ENCODE results near the gene CXCL12.

DNA sequence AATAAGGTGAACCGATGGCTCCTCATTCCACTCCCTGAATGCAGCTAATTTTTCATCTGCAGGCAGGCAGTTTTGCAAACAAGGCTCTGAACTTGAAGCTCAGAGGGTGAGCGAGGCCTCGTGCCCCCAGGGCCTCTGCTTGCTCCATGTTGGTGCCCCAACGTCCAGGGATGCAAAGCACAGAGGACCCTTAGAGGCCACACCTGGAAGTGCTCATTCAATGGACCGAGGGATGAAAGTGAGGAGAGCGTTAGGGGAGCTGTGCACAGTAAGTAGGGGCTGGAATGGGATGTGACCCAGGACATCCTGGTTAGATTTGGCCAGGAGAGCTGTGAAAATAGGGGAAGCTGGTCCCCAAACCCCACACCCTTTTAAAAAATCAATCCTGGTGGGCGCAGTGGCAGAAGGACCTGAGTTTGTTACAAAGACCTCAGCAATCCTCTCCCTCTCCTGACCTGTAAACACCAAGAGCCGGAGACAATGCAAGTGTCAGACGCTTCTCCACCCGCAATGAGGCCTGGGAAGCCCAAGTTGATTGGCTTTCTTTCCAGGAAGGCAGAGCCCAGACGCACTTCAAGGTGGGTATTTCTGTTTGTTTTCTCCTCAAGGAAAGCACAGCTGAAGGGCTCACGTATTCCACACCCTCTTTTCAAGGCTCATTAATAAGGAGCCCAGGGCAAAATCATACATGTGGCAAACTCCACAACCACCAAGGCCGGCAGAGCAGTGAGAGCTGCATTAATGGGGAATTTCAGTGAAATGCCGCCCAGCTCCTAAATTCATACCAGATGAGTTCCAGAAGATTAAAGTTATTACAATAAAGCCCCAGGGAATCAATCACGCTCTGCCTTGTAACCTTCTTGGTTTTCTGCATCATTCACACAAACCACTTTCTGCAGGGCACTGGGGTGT is 14.1 kb upstream of the CXCL12 start:
- TF ChIP-seq POLR2A (IDR thresholded peaks at IDR 0.05) (no peak), POLR2AphosphoS5 (IDR thresholded peaks at IDR 0.05) (no peak)
- TF ChIP-seq, protein P1, sequence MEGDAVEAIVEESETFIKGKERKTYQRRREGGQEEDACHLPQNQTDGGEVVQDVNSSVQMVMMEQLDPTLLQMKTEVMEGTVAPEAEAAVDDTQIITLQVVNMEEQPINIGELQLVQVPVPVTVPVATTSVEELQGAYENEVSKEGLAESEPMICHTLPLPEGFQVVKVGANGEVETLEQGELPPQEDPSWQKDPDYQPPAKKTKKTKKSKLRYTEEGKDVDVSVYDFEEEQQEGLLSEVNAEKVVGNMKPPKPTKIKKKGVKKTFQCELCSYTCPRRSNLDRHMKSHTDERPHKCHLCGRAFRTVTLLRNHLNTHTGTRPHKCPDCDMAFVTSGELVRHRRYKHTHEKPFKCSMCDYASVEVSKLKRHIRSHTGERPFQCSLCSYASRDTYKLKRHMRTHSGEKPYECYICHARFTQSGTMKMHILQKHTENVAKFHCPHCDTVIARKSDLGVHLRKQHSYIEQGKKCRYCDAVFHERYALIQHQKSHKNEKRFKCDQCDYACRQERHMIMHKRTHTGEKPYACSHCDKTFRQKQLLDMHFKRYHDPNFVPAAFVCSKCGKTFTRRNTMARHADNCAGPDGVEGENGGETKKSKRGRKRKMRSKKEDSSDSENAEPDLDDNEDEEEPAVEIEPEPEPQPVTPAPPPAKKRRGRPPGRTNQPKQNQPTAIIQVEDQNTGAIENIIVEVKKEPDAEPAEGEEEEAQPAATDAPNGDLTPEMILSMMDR (IDR thresholded peaks at IDR 0.05) = no peak

Data from prostate gland (tissue), 2 donors.